CD4-positive, alpha-beta T cell treated with Interleukin-4 for 4 hours (primary cell): ENCODE data around the gene PAK2.
"Not testable (repeated sequence)": the region's sequence is repeated elsewhere in the genome, so short reads cannot be mapped to it uniquely, and the experiment has no call there.

Experiments
- DNase-seq: peaks from one replicate; pipeline ENCODE4 v3.0.0-alpha.2; 2020

PAK2 gene

DNA sequence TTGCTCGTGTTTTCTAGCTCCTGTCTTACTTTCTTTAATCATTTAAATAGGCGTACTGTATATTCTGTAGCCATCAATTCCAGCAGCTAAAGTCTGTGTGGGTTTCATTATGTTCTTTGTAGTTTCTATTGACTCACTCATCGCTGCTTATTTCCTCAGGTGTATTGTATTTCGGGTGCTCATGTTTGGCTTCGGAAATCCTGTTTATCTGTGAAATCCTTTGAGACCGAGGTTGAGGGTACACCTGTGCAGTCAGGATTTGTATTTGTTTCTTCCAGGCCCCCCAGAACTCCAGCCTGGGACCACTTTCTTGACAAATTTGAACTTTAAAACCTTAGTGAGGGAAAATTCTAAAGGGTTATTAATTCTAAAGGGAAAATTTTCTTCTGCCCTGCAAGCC, 2.0 kb upstream of the PAK2 start:
- no peak for DNase-seq

GRCh38 chr3:196740481-196741248, 1.0 kb downstream of the PAK2 start:
- peak; percentile 37 for DNase-seq

DNA sequence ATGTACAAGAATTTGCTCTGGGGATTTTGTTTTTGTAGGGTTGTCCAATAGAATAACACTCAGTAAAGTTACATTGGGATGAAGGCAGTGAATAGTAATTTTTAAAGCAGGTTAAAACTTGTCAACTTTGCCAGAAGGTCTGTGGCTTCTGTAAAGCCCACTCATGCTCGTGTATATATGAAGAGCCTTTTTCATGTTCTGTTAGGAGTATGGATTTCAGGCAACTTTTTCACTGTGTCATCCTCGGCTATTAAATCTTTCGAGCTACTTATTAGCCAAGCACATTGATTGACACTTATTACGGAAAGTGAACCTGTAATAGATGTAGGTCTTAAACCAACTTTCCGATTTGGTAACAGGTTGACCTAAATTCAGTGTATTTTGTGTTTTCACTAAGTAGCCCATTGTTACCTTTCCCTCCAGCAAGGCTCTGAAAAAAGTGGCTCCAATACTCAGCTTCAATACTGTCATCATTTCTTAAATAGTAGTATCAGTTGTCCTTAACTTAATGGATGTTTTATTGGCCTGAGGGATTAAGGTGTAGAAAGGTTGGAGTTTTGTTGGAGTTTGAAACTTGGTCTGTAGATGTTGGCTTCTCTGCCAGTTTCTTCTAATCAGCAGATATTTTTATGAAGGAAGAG, 1.7 kb downstream of the PAK2 start:
- DNase-seq: no peak

DNA sequence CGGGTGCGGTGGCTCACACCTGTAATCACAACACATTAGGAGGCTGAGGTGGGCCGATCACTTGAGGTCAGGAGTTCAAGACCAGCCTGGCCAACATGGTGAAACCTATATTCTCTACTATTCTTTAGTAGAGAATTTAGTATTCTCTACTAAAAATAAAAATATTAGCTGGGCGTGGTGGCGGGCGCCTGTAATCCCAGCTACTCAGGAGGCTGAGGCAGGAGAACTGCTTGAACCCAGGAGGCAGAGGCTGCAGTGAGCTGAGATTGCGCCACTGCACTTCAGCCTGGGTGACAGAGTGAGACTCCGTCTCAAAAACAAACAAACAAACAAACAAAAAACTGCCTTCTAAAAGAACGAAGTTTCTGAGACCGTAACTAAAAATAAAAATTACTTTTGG, 3.9 kb downstream of the PAK2 start:
- not testable (repeated sequence) for DNase-seq

DNA sequence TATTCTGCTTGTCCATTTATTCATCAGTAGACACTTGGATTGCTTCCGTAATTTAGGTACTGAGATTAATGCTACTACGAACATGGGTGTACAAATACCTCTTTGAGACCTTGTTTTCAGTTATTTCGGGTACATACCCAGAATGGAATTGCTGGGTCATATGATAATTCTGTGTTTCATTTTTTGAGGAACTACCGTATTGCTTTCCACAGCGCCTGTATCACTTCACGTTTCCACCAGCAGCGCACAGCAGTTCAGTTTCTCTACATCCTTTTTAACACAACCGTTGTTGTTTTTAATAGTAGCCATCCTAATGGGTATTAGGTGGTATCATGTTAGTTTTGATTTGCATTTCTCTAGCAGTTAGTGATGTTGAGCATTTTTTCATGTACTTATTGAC, 9.5 kb downstream of the PAK2 start:
- DNase-seq: no peak

DNA sequence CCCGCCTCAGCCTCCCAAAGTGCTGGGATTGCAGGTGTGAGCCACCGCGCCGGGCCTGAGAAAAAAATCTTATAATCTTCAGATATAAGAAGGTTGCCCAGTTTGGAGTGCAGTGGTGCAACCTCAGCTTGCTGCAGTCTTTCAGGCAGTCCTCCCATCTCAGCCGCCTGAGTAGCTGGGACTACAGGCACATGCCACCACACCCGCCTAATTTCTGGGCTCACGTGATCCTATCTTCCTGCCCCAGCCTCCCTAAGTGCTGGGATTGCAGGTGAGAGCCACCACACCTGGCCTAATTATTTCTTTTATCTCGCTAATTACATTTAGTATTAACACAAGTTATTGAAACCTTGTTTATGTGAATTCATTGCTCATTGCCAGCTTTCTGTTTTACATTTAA, 13.5 kb downstream of the PAK2 start:
- DNase-seq: no peak

GRCh38 chr3:196754091-196754981, 14.7 kb downstream of the PAK2 start:
- DNase-seq: no peak

GRCh38 chr3:196756732-196757131, 17.1 kb downstream of the PAK2 start:
- DNase-seq: no peak

DNA sequence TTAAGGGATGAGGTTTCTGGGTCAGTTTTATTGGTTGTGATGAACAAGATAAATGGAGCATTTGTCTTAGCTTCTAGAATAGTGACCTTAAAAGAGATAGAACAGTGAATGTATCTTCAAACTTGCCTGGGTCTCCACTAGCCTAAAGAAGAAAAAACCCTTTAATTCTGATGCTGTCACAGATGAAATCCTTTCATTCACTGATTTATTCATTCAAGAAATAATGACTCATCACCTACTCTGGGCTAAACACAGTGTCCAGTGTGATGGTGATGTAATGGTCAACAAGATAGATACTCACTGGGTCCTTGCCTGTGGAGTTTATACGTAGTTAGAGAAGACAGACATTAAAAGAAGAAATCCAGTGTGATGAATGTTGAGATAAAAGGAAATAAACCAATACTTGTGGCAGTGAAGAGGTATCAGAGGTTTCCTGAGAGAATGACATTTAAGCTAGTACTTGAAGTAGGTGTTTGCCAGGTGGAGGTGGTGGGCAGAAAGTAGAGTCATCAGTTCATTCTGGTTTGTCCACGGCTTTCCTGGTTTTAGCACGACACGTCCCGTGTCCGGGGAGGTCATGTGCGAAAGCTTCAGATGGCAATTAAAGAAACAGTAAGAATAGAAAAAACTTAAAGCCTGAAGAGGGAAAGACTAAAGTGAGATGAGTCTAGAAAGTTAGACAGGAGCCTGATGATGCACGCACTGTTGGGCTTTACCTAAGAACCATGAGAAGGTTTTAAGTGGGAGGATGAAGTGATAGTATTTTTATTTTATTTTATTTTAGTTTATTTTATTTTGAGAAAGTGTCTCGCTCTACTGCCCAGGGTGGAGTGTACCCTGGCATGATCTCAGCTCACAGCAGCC, 18.5 kb downstream of the PAK2 start:
- no peak for DNase-seq

DNA sequence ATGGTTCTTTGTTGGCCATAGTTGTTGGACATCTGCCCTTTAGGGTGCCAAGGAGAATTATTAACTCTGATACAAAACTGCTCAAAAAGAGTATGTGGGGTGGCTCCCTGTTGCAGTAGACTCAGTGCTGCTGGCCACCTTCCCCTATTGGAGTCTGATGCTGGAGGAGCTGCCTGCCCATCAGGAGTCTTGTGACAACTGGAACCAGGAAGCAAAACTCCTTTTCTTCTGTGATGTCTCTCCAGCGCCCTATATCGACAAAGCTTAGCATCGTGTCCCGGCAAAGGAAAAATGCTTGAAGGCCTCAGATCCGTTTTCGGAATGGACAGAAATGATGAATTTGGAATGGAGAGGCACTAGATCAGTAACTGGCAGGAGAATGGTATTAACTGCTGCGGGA, 23.5 kb downstream of the PAK2 start:
- no peak for DNase-seq

GRCh38 chr3:196765454-196765853, 25.8 kb downstream of the PAK2 start:
- no peak for DNase-seq

DNA sequence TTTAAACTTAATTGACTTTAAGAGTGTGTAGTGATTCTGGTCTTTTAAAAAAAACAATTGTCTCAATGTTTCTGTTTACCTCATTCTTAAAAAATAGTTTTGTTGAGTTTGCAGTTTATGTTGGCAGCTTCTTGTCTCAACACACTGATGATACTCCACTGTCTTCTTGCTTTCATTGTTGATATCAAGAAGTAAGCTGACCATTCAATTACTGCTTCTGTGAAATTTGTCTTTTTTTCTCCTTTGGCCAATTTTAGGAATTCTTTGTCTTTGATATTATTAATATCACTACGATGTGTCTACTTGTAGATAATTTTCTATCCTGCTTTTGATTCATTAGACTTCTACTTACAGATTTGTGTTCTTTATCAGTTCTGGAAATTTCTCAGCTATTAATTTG, 31.4 kb downstream of the PAK2 start:
- no peak for DNase-seq

DNA sequence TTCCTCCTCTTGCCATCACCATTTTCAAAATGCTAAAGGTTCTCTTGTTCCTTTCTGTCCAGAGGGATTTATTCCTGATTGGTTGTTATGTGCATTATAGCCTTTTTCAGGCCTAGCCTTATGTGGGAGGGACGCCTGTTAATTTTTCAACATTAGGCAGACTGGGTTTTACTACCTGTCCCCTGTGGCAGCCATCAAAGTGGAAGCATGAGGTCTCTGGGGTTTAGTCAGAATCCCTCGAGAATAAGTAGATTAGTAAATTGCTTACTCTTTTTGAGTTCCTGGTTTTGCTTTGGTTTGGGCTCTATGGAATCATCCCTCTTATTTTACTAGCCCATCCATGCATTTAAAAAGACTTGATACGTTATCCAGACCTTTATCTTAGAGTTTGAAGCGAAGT, 32.4 kb downstream of the PAK2 start:
- DNase-seq: no peak

GRCh38 chr3:196772897-196773296, 33.2 kb downstream of the PAK2 start:
- DNase-seq: no peak

- no peak for DNase-seq
These were observed 34.6 kb downstream of the PAK2 start for GRCh38 chr3:196774191-196774820.

DNA sequence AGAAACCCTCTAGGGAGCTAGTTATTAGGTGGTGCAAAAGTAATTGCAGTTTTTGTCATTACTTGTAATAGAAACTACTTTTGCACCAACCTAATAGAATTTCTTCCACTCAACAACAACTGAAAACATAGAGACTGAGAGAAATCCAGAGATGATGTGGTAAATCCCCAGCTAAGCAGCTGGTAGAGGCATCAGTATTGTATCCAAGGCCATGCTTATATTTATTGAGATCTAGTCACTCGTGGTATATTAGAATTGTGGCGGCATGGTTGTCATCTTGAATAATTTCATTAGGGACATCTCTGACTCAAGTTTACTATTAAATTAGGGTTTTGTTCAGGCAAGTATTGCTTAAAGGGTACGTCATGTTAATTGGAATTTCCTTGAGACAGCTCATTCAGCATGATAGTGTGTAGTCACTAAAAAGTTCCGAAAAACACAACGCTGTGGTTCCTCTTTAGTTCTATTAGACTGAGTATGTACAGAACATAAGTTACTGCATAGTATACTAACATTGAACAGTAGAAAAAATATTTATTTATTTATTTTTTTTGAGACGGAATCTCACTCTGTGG, 35.3 kb downstream of the PAK2 start:
- no peak for DNase-seq

- DNase-seq: no peak
These were observed 36.3 kb downstream of the PAK2 start for GRCh38 chr3:196775938-196776337.

- DNase-seq: no peak
These were observed 38.2 kb downstream of the PAK2 start for GRCh38 chr3:196777836-196778235.

DNA sequence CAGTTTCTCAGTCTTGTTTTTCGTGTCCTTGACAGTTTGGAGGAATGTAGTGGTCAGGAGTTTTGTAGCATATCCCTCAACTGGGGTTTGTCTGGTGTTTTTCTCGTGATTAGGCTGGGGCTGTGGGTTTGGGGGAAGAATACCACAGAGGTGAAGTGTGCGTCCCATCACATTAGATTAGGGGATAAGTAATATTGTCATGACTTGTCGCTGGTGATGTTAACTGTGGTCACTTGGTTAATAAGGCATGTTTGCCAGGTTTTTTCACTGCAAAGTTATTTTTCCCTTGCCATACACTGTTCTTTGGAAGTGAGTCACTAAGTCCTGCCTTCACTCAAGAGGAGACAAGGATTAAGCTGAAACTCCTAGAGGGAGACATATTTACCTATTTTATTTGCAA, 39.1 kb downstream of the PAK2 start:
- DNase-seq: no peak

- no peak for DNase-seq
These were observed 42.9 kb downstream of the PAK2 start for GRCh38 chr3:196782511-196782910.

DNA sequence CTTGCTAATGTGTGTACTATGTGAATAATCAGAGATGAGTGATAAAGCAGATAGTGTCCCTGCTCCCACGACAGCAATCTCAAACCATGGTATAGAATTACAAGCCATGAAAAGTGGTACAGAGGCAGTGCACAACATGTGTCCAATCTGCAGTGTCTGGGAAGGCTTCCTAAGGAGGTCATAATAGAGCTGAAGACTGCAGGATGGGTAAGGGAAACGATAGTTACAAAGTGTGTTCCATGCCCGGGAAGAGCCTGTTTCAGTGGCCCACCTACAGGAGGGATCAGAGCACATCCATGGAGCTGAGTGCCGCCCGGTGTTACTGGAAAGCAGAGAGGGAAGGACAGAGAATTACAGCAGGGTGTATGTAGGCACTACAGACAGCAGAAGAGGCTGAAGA, 48.9 kb downstream of the PAK2 start:
- no peak for DNase-seq

DNA sequence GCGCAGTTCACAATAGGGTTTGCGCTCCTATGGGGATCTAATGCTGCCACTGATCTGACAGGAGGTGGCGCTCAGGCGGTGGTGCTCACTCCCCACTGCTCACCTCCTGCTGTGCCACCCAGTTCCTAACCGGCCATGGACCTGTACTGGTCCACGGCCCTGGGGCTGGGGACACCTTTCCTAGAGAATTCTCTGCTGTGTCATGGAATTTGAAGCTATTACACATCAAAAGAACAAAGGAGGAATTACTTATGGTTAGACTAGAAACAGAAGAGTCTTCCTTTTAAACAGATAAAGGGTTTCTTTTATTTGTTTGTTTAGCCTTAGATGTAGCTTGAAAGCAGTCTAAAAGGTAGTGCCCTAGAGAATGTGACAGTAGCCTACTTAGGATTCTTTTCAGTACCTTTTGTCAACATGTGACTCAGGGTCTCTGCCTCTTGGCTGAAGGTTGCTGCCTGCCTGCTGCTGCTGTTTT, 50.3 kb downstream of the PAK2 start:
- DNase-seq: no peak
